Right atrium auricular region (tissue), 2 donors: Measurements from ENCODE around the gene RNF157. TPM values are rescaled to one million over a fixed set of nuclear protein-coding genes. Genes with fewer than 3 reads are reported as not detected.
A peak's percentile ranks its signal among the peaks of the same experiment; 100 is the strongest.

Experiments
- DNase-seq: peaks from one replicate; pipeline ENCODE4 v3.0.0-alpha.2; 2019; ENCODE audit warnings: low spot score
- H3K27ac ChIP-seq, 2 donors: fragments of 200-600 bp; sonication (generic); 1 replicate in 1 of 2; 2 replicates in 1 of 2; pipeline ENCODE4 v1.5.1; 2016 to 2019
- H3K27me3 ChIP-seq, 2 donors: fragments of 200-600 bp; sonication (generic); one replicate each; pipeline versions ENCODE4 v1.5.1 to v1.6.0; 2017 to 2019
- H3K36me3 ChIP-seq: fragments of 200-600 bp; sonication (generic); one replicate; pipeline ENCODE4 v1.5.1; 2016
- H3K4me1 ChIP-seq, 2 donors: fragments of 200-600 bp; sonication (generic); one replicate each; pipeline versions ENCODE4 v1.5.1 to v1.6.0; 2017 to 2019
- H3K4me3 ChIP-seq, 2 donors: fragments of 200-600 bp; sonication (generic); 1 replicate in 1 of 2; 2 replicates in 1 of 2; pipeline ENCODE4 v1.5.1; 2017 to 2019; ENCODE audit warnings: mild to moderate bottlenecking in 1 of 2, moderate library complexity in 1 of 2
- H3K9me3 ChIP-seq, 2 donors: fragments of 200-600 bp; sonication (generic); one replicate each; pipeline ENCODE4 v1.5.1; 2019
- total RNA-seq, 2 donors: library from RNA; depleted of rRNA; stranded (reverse); fragments of >200 nt; gene quantifications; one replicate each; pipeline ENCODE4 v1.1.0, GENCODE V29; 2016
- TF ChIP-seq, protein P1 (sequence below), 2 donors: fragments of 200-600 bp; sonication (generic); IDR thresholded peaks; one replicate each; pipeline ENCODE4 v1.5.1; 2019; ENCODE audit warnings: antibody characterized with exemption in 2 of 2

RNF157 gene
- total RNA-seq, 2 donors from 2014 or later = 9.5 to 13.0 TPM

DNA sequence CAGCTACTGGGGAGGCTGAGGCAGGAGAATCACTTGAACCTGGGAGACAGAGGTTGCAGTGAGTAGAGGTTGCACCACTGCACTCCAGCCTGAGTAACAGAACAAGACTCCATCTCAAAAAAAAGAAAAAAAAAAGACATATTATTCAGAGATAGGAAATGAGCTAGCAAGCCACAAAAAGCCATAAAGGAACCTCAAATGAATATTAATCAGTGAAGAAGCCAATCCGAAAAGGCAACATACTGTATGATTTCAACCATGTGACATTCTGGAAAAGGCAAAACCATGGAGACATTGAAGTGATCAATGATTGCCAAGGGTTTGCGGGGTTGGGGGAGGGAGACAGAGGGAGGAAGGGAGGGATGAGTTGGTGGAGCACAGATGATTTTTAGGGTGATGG lies 128.3 kb downstream of the RNF157 start:
- TF ChIP-seq, protein P1, sequence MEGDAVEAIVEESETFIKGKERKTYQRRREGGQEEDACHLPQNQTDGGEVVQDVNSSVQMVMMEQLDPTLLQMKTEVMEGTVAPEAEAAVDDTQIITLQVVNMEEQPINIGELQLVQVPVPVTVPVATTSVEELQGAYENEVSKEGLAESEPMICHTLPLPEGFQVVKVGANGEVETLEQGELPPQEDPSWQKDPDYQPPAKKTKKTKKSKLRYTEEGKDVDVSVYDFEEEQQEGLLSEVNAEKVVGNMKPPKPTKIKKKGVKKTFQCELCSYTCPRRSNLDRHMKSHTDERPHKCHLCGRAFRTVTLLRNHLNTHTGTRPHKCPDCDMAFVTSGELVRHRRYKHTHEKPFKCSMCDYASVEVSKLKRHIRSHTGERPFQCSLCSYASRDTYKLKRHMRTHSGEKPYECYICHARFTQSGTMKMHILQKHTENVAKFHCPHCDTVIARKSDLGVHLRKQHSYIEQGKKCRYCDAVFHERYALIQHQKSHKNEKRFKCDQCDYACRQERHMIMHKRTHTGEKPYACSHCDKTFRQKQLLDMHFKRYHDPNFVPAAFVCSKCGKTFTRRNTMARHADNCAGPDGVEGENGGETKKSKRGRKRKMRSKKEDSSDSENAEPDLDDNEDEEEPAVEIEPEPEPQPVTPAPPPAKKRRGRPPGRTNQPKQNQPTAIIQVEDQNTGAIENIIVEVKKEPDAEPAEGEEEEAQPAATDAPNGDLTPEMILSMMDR (IDR thresholded peaks at IDR 0.05) = no peak
- no peaks in the 10 kb centered on the region for H3K9me3 ChIP-seq
- DNase-seq = no peak
- H3K36me3 ChIP-seq = no peaks in the 10 kb centered on the region
- H3K27me3 ChIP-seq = no peaks in the 10 kb centered on the region
- H3K4me3 ChIP-seq = no peak overlapping the region
- H3K27ac ChIP-seq = no peak overlapping the region
- H3K4me1 ChIP-seq = no peaks in the 10 kb centered on the region

GRCh38 chr17:76107509-76107908 lies 132.8 kb downstream of the RNF157 start:
- peaks cover 0 to 12% of the 10 kb centered on the region in 2 donors for H3K4me1 ChIP-seq
- no peak overlapping the region for H3K27ac ChIP-seq
- H3K4me3 ChIP-seq = no peak overlapping the region
- no peaks in the 10 kb centered on the region for H3K36me3 ChIP-seq
- TF ChIP-seq, protein P1 (IDR thresholded peaks at IDR 0.05) = no peak
- no peak for DNase-seq
- no peaks in the 10 kb centered on the region for H3K27me3 ChIP-seq
- no peaks in the 10 kb centered on the region for H3K9me3 ChIP-seq

DNA sequence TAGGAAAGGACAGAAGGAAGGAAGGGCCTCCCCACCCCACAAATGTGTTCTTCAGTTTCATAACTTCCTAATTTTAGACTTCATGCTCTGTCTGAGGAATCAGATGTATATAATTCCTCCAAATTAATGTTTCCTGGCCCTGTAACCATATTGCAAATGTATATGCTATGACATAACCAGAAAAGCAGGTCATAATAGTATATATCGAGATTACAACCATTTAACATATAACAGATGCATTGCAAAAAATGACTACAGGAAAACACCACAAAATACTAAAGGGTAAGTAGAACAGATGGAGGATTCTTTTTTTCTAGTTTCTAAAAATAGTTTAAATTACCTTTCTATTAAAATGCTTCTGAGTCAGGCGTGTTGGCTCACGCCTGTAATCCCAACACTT lies 133.6 kb downstream of the RNF157 start:
- TF ChIP-seq, protein P1 (IDR thresholded peaks at IDR 0.05) = no peak
- H3K27me3 ChIP-seq = no peaks in the 10 kb centered on the region
- H3K4me1 ChIP-seq = peaks cover 0 to 17% of the 10 kb centered on the region in 2 donors
- no peak overlapping the region for H3K27ac ChIP-seq
- no peaks in the 10 kb centered on the region for H3K9me3 ChIP-seq
- H3K4me3 ChIP-seq = no peak overlapping the region
- H3K36me3 ChIP-seq = peaks cover under 1% of the 10 kb centered on the region
- DNase-seq = no peak

DNA sequence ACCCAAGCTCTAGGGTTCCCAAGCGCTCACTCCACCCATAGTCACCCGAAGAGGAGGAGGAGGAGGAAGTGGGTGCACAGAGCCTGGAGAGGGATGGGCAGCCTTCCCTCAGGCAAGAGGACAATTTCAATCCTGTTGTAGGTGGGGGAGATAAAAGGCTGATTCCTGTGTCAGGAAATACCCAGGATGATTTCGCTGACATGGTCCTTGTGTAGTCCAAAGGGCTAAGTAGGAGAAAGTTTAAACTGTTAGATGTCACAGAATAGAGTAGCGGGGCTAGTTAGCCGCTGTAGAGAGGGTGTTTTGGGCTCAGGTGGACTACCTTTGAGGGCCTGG lies 135.4 kb downstream of the RNF157 start:
- H3K4me1 ChIP-seq = peaks cover 0 to 17% of the 10 kb centered on the region in 2 donors
- no peak overlapping the region for H3K27ac ChIP-seq
- H3K27me3 ChIP-seq = no peaks in the 10 kb centered on the region
- TF ChIP-seq, protein P1 (IDR thresholded peaks at IDR 0.05) = no peak
- H3K4me3 ChIP-seq = no peak overlapping the region
- DNase-seq = no peak
- H3K9me3 ChIP-seq = no peaks in the 10 kb centered on the region
- peaks cover 19% of the 10 kb centered on the region for H3K36me3 ChIP-seq

DNA sequence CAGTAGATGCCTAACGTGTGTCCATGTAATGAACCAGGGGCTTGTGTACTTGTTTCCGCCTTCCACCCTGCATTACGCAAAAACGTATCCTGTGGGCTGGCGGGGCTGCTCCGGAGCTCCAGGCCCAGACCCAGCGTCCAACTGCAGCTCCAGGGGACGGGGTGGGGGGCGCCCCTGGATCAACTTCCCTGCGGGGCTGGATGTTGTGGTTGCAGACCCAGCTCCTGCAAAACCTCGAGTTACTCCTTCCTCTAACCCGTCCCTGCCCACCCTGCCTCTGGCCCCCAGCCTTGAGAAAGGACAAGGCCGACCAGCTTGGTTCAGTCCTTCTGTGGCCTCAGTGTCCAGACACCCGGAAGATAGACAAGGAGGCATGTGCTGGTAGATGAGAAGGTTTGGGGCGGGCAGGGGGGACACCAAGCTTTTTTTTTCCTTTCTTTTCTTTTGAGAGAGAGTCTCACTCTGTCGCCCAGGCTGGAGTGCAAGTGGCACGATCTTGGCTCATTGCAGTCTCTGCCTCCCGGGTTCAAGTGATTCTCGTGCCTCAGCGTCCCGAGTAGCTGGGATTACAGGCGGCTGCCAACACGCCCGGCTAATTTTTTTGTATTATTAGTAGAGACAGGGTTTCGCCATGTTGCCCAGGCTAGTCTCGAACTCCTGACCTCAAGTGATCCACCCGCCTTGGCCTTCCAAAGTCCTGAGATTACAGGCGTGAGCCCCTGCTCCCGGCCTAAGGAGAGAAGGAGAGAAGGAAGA lies 136.0 kb downstream of the RNF157 start:
- peak overlapping the region; percentile 82 to 84 for H3K27ac ChIP-seq
- no peaks in the 10 kb centered on the region for H3K9me3 ChIP-seq
- TF ChIP-seq, protein P1 (IDR thresholded peaks at IDR 0.05) = no peak
- peaks cover 25% of the 10 kb centered on the region for H3K36me3 ChIP-seq
- peaks cover 0 to 17% of the 10 kb centered on the region in 2 donors for H3K4me1 ChIP-seq
- DNase-seq = no peak
- no peaks in the 10 kb centered on the region for H3K27me3 ChIP-seq
- H3K4me3 ChIP-seq = peak overlapping the region; percentile 68 to 74
